ENCODE measurements around the gene DUOX2.
"Not testable (repeated sequence)": the region's sequence is repeated elsewhere in the genome, so short reads cannot be mapped to it uniquely, and the experiment has no call there.

DNA sequence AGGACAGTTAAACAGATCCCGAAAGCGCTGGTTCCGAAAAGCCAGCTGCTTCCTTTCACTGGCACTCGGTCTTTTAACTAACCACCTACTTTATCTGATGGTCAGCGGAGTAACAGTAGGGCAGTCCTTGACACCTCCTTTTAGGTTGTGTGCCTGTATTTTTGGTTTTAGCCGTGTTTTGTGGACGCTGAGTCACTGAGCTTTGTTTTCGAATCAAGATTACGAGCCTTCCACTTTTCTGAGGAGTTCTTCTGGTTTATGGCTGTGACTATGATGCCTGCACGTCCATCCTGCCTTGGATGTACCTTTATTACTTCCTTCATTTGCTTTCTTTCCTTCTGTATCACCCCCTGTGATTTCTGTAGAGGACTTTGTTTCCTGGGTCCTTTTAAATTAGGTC is 31.6 kb downstream of the DUOX2 start:
- TF ChIP-seq, protein P1, sequence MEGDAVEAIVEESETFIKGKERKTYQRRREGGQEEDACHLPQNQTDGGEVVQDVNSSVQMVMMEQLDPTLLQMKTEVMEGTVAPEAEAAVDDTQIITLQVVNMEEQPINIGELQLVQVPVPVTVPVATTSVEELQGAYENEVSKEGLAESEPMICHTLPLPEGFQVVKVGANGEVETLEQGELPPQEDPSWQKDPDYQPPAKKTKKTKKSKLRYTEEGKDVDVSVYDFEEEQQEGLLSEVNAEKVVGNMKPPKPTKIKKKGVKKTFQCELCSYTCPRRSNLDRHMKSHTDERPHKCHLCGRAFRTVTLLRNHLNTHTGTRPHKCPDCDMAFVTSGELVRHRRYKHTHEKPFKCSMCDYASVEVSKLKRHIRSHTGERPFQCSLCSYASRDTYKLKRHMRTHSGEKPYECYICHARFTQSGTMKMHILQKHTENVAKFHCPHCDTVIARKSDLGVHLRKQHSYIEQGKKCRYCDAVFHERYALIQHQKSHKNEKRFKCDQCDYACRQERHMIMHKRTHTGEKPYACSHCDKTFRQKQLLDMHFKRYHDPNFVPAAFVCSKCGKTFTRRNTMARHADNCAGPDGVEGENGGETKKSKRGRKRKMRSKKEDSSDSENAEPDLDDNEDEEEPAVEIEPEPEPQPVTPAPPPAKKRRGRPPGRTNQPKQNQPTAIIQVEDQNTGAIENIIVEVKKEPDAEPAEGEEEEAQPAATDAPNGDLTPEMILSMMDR (conservative IDR thresholded peaks at IDR 0.05; ENCODE audit: low read length), result not testable (repeated sequence)
- TF ChIP-seq EZH2phosphoT487 (IDR thresholded peaks at IDR 0.05; ENCODE audit: borderline replicate concordance), result not testable (repeated sequence)

Data from Loucy (cell line).